ENCODE measurements around the gene FBXL20. TPM values are rescaled to one million over a fixed set of nuclear protein-coding genes. Genes with fewer than 3 reads are reported as not detected.

Gene FBXL20, protein sequence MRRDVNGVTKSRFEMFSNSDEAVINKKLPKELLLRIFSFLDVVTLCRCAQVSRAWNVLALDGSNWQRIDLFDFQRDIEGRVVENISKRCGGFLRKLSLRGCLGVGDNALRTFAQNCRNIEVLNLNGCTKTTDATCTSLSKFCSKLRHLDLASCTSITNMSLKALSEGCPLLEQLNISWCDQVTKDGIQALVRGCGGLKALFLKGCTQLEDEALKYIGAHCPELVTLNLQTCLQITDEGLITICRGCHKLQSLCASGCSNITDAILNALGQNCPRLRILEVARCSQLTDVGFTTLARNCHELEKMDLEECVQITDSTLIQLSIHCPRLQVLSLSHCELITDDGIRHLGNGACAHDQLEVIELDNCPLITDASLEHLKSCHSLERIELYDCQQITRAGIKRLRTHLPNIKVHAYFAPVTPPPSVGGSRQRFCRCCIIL
- total RNA-seq: 14.1 and 14.4 TPM in 2 replicates

DNA sequence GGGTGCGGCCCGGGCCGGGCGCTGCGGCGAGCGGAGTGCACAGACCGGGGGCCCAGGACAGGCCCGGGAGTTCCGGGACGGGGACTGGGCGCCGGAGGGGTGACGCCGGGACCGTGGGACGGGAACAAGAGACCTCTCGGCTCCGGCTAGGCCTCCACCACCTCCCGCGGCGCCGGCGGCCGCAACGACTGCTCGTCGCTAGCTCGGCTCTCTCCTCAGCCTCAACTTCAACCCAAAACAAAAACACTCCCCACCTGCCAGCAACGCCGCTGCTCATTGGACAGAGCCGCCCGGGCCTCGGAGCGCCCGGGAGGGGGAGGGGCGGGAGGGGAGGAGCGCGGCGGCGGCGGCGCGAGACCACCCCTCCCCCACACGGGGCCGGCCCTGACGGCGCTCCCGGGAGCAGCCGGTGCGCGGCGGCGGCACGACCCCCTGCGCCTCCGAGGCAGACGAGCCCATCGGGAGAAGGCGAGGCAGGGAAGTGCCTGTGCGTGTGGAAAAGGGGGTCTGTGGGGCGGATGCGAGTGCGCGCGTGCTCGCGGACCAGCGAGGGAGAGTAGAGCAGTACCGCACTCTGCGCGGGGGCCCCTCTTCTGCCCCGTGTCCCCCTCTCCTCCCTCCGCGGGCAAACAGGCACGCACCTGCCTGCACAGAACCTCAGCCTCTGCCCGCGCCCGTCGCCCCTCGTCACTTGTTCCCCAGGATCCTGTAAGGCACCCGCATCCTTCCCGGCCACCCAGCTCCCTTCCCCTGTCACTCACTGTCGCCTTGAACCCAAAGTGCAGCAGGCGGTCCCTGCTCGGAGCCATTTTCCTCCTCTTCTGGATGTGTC is at the start of gene FBXL20:
Gene FBXL20 (minus strand): TSS at position 215 of the 832 bp plus-strand sequence. CDS start 224 bp downstream, outside the sequence.
- Mint-ChIP-seq H3K27me3 (no peaks in the 10 kb centered on the region), H3K4me3 (peak within 1 kb of the TSS; percentile 98), H3K27ac (peak within 1 kb of the TSS; percentile 96), H3K9me3 (no peaks in the 10 kb centered on the region), H3K4me1 (peaks cover 20% of the 10 kb centered on the region), H3K36me3 (ENCODE audit: low read depth) (peaks cover 17% of the 10 kb centered on the region)
- TF ChIP-seq, protein P1, sequence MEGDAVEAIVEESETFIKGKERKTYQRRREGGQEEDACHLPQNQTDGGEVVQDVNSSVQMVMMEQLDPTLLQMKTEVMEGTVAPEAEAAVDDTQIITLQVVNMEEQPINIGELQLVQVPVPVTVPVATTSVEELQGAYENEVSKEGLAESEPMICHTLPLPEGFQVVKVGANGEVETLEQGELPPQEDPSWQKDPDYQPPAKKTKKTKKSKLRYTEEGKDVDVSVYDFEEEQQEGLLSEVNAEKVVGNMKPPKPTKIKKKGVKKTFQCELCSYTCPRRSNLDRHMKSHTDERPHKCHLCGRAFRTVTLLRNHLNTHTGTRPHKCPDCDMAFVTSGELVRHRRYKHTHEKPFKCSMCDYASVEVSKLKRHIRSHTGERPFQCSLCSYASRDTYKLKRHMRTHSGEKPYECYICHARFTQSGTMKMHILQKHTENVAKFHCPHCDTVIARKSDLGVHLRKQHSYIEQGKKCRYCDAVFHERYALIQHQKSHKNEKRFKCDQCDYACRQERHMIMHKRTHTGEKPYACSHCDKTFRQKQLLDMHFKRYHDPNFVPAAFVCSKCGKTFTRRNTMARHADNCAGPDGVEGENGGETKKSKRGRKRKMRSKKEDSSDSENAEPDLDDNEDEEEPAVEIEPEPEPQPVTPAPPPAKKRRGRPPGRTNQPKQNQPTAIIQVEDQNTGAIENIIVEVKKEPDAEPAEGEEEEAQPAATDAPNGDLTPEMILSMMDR (IDR thresholded peaks at IDR 0.05): no peak
- peak; percentile 76 for ATAC-seq (ENCODE audit: low read depth)
- peak; percentile 85 for DNase-seq
- ChIA-PET POLR2A (interaction anchor here (0.6 to 2.5 kb wide), 16 partner anchors 11 to 590 kb away, joined by 3 to 21 read pairs (median 6); partner anchors contain the start of genes CDK12, LASP1, MED1 and RPL19), CTCF (no interaction called here)
- intact Hi-C loops (cut with micrococcal nuclease): loop anchor here (1.0 to 5.0 kb wide), 6 partner anchors 49 to 534 kb away; partner anchors contain the start of genes CDK12, MED1 and RPL19

DNA sequence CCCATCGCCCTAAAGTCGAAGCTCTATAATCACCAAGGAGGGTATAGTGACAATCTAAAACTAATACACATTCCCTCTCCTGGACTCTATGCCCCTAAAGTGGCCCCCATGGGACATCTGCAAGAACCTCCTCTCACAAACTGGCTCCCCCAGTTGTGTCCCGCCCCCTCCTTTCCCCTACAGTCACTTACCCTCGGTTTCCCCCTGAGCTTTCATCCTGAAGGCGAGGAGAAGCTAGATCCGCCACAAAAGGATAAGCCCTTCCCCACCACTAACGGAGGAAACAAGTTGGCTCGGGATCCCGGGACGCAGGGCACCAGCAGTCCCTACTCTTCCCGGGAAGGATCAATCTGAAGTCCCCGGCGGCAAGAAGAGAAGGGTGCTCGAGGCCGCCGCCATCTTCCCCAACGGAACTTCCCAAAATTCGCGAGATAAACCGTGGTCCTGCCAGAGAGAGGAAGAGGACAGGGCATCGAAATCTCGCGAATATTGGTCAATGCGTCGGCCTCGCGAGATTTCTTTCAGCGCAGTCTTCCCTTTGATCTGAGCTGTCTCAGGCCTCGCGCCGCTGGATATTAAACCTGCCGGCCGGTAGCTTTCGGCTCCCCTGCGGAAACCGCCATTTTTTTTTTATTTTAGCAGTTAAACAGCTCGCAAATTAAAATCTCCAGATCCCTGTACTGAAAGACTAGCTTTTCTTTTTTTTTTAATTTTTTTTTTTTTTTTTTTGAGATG is 49.6 kb upstream of the FBXL20 start, which contains the start of gene MED1:
Gene MED1 (minus strand): TSS at position 417 of the 735 bp plus-strand sequence. CDS start 201 bp downstream, at position 216.
- ATAC-seq (ENCODE audit: low read depth): peak; percentile 97
- Mint-ChIP-seq H3K27me3 (no peaks in the 10 kb centered on the region), H3K9me3 (no peaks in the 10 kb centered on the region), H3K4me3 (peak within 1 kb of the TSS; percentile 98), H3K4me1 (peaks cover 28% of the 10 kb centered on the region), H3K36me3 (ENCODE audit: low read depth) (peaks cover 23% of the 10 kb centered on the region), H3K27ac (peak within 1 kb of the TSS; percentile 96)
- TF ChIP-seq, protein P1 (IDR thresholded peaks at IDR 0.05): no peak
- CTCF ChIA-PET: interaction anchor here (1.3 kb wide), 1 partner anchor 10 kb away, joined by 5 read pairs; the partner anchor contains the start of gene CDK12
- POLR2A ChIA-PET: interaction anchor here (0.6 to 3.9 kb wide), 19 partner anchors 9 to 1127 kb away, joined by 3 to 253 read pairs (median 5); partner anchors contain the start of genes CDK12, FBXL20, FBXO47 and RPL19
- intact Hi-C loops (cut with micrococcal nuclease): loop anchor here (1.0 to 2.0 kb wide), 3 partner anchors 10 to 303 kb away; partner anchors contain the start of gene CDK12
- peak; percentile 76 for DNase-seq

DNA sequence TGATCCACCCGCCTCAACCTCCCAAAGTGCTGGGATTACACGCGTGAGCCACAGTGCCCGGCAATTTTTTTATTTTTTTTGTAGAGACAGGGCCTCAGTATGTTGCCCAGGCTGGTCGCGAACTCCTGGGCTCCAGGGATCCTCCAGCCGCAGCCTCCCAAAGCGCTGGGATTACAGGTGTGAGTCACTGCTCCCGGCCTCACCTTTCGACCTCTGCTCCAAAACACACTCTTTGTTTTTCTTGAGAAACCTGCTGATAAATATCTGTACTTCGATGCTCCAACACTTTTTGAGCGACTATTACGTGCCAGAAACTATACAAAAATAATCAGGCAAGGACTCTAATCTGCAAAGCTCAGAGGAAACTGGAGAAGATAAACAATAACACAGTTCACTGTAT is 48.6 kb upstream of the FBXL20 start:
- intact Hi-C loops (cut with micrococcal nuclease): loop anchor here (2.0 kb wide), 1 partner anchor 47 kb away; no protein-coding TSS in a partner anchor

DNA sequence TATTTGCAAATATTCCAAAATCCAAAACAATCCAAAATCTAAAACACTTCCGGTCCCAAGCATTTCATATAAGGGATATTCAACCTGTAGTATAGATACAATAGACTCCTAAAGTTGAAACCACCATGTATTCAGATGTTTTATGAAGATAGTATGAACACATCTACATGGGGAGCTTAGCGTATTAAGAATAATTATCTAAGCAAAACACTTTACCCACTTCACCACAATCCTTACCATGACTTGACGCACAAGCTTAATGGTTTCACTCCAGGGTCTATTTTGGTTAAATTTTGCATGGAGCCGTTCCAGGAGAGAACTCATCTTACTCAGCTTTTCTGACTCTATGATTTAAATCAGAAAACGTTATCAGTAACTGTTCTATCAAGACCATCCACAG is 46.1 kb upstream of the FBXL20 start:
- H3K27ac Mint-ChIP-seq: no peak overlapping the region
- H3K27me3 Mint-ChIP-seq: no peaks in the 10 kb centered on the region
- ATAC-seq (ENCODE audit: low read depth) (no peak), DNase-seq (no peak)
- no peaks in the 10 kb centered on the region for H3K9me3 Mint-ChIP-seq
- H3K4me1 Mint-ChIP-seq: peaks cover 28% of the 10 kb centered on the region
- peaks cover 52% of the 10 kb centered on the region for H3K36me3 Mint-ChIP-seq (ENCODE audit: low read depth)
- intact Hi-C loops (cut with micrococcal nuclease): no loop called here
- no peak overlapping the region for H3K4me3 Mint-ChIP-seq
- ChIA-PET POLR2A (interaction anchor here (0.6 kb wide), 2 partner anchors 8 to 1187 kb away, joined by 3 read pairs; no protein-coding TSS in a partner anchor), CTCF (no interaction called here)
- TF ChIP-seq, protein P1 (IDR thresholded peaks at IDR 0.05): no peak

More for the DNA sequence above, 48.6 kb upstream of the FBXL20 start:
- DNase-seq (no peak), ATAC-seq (ENCODE audit: low read depth) (no peak)
- no peaks in the 10 kb centered on the region for H3K9me3 Mint-ChIP-seq
- no peak overlapping the region for H3K27ac Mint-ChIP-seq
- H3K36me3 Mint-ChIP-seq (ENCODE audit: low read depth): peaks cover 31% of the 10 kb centered on the region
- TF ChIP-seq, protein P1 (IDR thresholded peaks at IDR 0.05): no peak
- POLR2A ChIA-PET: interaction anchor here (0.7 to 3.9 kb wide), 6 partner anchors 11 to 297 kb away, joined by 3 to 253 read pairs (median 12); partner anchors contain the start of genes CDK12, FBXL20 and RPL19
- peaks cover 28% of the 10 kb centered on the region for H3K4me1 Mint-ChIP-seq
- CTCF ChIA-PET: no interaction called here
- peak overlapping the region; percentile 98 for H3K4me3 Mint-ChIP-seq
- no peaks in the 10 kb centered on the region for H3K27me3 Mint-ChIP-seq

All from activated B cell treated with CpG ODN at 0.5 μM for 24 hours (primary cell).